BLaER1 (cell line): ENCODE data around the gene SPINK8.
"Not testable (repeated sequence)": the region's sequence is repeated elsewhere in the genome, so short reads cannot be mapped to it uniquely, and the experiment has no call there.

Experiments used
- H3K27ac ChIP-seq: shearing (Covaris generic); formaldehyde crosslinking; 2 replicates; pipeline ENCODE4 v1.8.1; 2022
- H3K27me3 ChIP-seq: shearing (Covaris generic); formaldehyde crosslinking; 2 replicates; pipeline ENCODE4 v1.8.1; 2022
- H3K36me3 ChIP-seq: shearing (Covaris generic); formaldehyde crosslinking; 2 replicates; pipeline ENCODE4 v1.8.1; 2022
- H3K4me1 ChIP-seq: shearing (Covaris generic); formaldehyde crosslinking; 2 replicates; pipeline ENCODE4 v1.8.1; 2022
- H3K4me2 ChIP-seq: shearing (Covaris generic); formaldehyde crosslinking; 2 replicates; pipeline ENCODE4 v1.8.1; 2022
- H3K4me3 ChIP-seq: shearing (Covaris generic); formaldehyde crosslinking; 2 replicates; pipeline ENCODE4 v1.8.1; 2022
- H3K9ac ChIP-seq: shearing (Covaris generic); formaldehyde crosslinking; 2 replicates; pipeline ENCODE4 v1.8.1; 2022
- H3K9me3 ChIP-seq: shearing (Covaris generic); formaldehyde crosslinking; 2 replicates; pipeline ENCODE4 v1.8.1; 2022
- H4K20me1 ChIP-seq: shearing (Covaris generic); formaldehyde crosslinking; 2 replicates; pipeline ENCODE4 v1.8.1; 2022
- Cebpa-rat ChIP-seq: shearing (Covaris generic); IDR thresholded peaks from 2 replicates; pipeline ENCODE4 v1.8.1; 2022

Gene SPINK8

GRCh38 chr3:48333346-48334245 is at the start of gene SPINK8:
SPINK8 (minus strand) TSS chr3:48333661; CDS start chr3:48328341, 5,320 bp downstream.
- H3K4me1 ChIP-seq, H4K20me1 ChIP-seq, H3K27me3 ChIP-seq, H3K36me3 ChIP-seq, H3K9ac ChIP-seq, H3K4me2 ChIP-seq, H3K27ac ChIP-seq, H3K4me3 ChIP-seq, H3K9me3 ChIP-seq: not testable (repeated sequence)

- H3K27me3 ChIP-seq = no peaks in the 10 kb centered on the region
- no peaks in the 10 kb centered on the region for H3K9me3 ChIP-seq
- no peaks in the 10 kb centered on the region for H4K20me1 ChIP-seq
- no peak for TF ChIP-seq Cebpa-rat
- no peaks in the 10 kb centered on the region for H3K36me3 ChIP-seq
- H3K4me3 ChIP-seq = no peak overlapping the region
- H3K9ac ChIP-seq = no peak overlapping the region
- no peaks in the 10 kb centered on the region for H3K4me1 ChIP-seq
- H3K27ac ChIP-seq = no peak overlapping the region
- H3K4me2 ChIP-seq = no peak overlapping the region
These were observed 39.5 kb upstream of the SPINK8 start for GRCh38 chr3:48372862-48373435.

GRCh38 chr3:48372377-48372770 is 38.9 kb upstream of the SPINK8 start:
- Histone ChIP-seq H4K20me1 (no peaks in the 10 kb centered on the region), H3K9ac (no peak overlapping the region), H3K27me3 (no peaks in the 10 kb centered on the region), H3K4me2 (no peak overlapping the region), H3K4me1 (no peaks in the 10 kb centered on the region), H3K9me3 (no peaks in the 10 kb centered on the region), H3K36me3 (no peaks in the 10 kb centered on the region), H3K4me3 (no peak overlapping the region), H3K27ac (no peak overlapping the region)
- no peak for TF ChIP-seq Cebpa-rat

- H3K27ac ChIP-seq = no peak within 1 kb of the TSS
- H3K36me3 ChIP-seq = no peaks in the 10 kb centered on the region
- no peaks in the 10 kb centered on the region for H3K4me1 ChIP-seq
- H4K20me1 ChIP-seq = no peaks in the 10 kb centered on the region
- no peak within 1 kb of the TSS for H3K4me2 ChIP-seq
- H3K4me3 ChIP-seq = no peak within 1 kb of the TSS
- no peaks in the 10 kb centered on the region for H3K9me3 ChIP-seq
- H3K27me3 ChIP-seq = no peaks in the 10 kb centered on the region
- no peak for TF ChIP-seq Cebpa-rat
- H3K9ac ChIP-seq = no peak within 1 kb of the TSS
These were observed 38.4 kb upstream of the SPINK8 start, which contains the start of gene FBXW12 for GRCh38 chr3:48371651-48372376. FBXW12 (plus strand) TSS chr3:48372219; CDS start chr3:48372768, 549 bp downstream.

- Histone ChIP-seq H3K4me3 (no peak overlapping the region), H3K9me3 (no peaks in the 10 kb centered on the region), H4K20me1 (no peaks in the 10 kb centered on the region), H3K9ac (no peak overlapping the region), H3K4me2 (no peak overlapping the region), H3K4me1 (no peaks in the 10 kb centered on the region), H3K27ac (no peak overlapping the region), H3K36me3 (no peaks in the 10 kb centered on the region), H3K27me3 (no peaks in the 10 kb centered on the region)
- no peak for TF ChIP-seq Cebpa-rat
These were observed 36.9 kb upstream of the SPINK8 start for GRCh38 chr3:48370333-48370713.

- H3K27me3 ChIP-seq = no peaks in the 10 kb centered on the region
- H3K4me1 ChIP-seq = no peaks in the 10 kb centered on the region
- no peaks in the 10 kb centered on the region for H3K9me3 ChIP-seq
- H3K9ac ChIP-seq = no peak overlapping the region
- no peak overlapping the region for H3K4me2 ChIP-seq
- no peak overlapping the region for H3K4me3 ChIP-seq
- H4K20me1 ChIP-seq = no peaks in the 10 kb centered on the region
- no peak for TF ChIP-seq Cebpa-rat
- no peaks in the 10 kb centered on the region for H3K36me3 ChIP-seq
- no peak overlapping the region for H3K27ac ChIP-seq
These were observed 36.4 kb upstream of the SPINK8 start for GRCh38 chr3:48369693-48370332.

DNA sequence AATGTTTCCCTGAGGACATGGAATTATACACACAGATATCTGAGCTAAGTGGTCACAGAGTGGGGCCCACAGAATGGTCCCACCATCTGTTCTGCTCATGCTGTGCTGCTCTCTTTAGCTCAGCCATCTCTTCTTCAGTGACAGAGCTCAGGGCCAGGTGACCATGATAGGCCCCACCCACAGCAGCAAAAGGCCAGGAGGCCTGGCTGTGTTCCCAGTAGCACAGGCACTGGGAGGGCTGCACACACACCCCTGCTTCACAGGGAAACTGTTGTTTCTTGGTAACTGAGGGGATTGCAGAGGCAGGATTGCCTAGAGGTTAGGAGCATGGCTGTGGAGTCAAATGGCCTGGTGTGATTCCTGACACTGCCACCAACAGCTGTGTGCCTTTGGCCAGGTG is 33.7 kb upstream of the SPINK8 start:
- Histone ChIP-seq H3K36me3 (no peaks in the 10 kb centered on the region), H4K20me1 (no peaks in the 10 kb centered on the region), H3K9ac (no peak overlapping the region), H3K27ac (no peak overlapping the region), H3K27me3 (no peaks in the 10 kb centered on the region), H3K4me1 (no peaks in the 10 kb centered on the region), H3K4me2 (no peak overlapping the region), H3K9me3 (peaks cover 12% of the 10 kb centered on the region), H3K4me3 (no peak overlapping the region)
- no peak for TF ChIP-seq Cebpa-rat

- Histone ChIP-seq H3K9me3 (peaks cover 24% of the 10 kb centered on the region), H3K4me1 (no peaks in the 10 kb centered on the region), H3K27ac (no peak overlapping the region), H3K4me2 (no peak overlapping the region), H3K36me3 (no peaks in the 10 kb centered on the region), H3K4me3 (no peak overlapping the region), H4K20me1 (no peaks in the 10 kb centered on the region), H3K27me3 (no peaks in the 10 kb centered on the region), H3K9ac (no peak overlapping the region)
- no peak for TF ChIP-seq Cebpa-rat
These were observed 31.4 kb upstream of the SPINK8 start for GRCh38 chr3:48364840-48365239.

DNA sequence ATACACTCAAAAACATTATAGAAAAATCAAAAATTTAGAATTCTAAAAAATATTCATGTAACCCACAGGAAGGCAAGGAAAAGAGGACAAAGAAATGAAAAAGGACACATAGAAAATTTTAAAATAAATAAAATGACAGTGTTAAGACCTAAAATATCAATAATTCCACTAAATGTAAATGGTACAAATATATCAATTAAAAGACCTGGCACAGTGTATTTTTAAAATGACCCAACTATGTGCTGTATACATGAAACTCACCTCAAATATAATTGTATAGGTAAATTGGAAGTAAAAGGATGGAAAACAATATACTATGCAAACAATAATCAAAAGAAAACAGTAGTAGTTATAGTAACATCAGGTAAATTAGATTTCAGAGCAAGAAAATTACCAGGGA is 28.5 kb upstream of the SPINK8 start:
- Histone ChIP-seq H3K9me3 (peaks cover 41% of the 10 kb centered on the region), H3K4me2 (no peak overlapping the region), H3K4me1 (no peaks in the 10 kb centered on the region), H3K9ac (no peak overlapping the region), H3K27me3 (no peaks in the 10 kb centered on the region), H4K20me1 (no peaks in the 10 kb centered on the region), H3K4me3 (no peak overlapping the region), H3K27ac (no peak overlapping the region), H3K36me3 (no peaks in the 10 kb centered on the region)
- no peak for TF ChIP-seq Cebpa-rat
